ENCODE results near the gene PRPF40A. TPM values are rescaled to one million over a fixed set of nuclear protein-coding genes. Genes with fewer than 3 reads are reported as not detected.
"Not testable (repeated sequence)": the region's sequence is repeated elsewhere in the genome, so short reads cannot be mapped to it uniquely, and the experiment has no call there.

The PRPF40A gene
- 100 to 1,000 TPM; 128 to 162 (median 144) TPM for polyA plus RNA-seq (ENCODE audit: insufficient read length in 4 of 4)

DNA sequence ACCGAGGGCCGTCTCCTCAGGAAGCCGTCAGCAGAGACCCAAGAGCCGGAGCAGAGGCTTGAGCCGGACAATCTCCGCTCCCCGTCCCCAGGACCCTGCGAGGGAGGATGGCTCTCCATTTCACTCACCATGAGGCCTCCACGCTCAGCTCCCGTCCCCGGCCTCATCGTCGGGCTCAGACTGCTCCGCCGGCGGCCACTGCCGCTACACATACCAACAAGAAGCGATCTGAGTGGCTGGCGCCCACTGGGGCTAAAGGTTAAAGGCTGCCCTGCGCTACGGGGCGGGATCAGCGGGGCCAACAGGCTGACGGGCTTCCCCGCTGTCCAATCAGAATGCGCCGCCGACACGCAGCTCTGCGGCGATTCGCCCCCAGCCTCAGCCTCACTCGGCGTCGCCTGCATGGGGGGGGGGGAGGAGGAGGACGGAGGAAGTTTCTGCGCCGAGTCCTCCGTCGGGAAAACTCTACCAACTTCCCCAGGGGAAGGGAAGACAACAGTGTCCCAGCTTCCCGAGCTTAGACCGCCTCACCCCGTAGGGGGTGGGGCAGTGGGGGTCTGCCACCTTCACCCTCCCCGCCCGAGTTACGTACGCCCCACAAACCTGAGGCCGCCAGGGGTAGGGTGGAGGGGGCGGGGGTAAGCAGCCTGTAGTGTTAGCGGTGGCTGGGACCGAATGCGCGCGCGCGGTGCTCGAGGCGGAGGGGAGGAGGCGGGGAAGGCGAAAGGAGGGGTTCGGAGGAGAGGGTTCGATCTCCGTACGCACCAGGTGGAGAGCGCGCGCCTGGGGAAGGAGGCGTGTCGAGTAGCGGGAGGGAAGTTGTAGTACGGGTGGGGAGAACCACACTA is at the start of gene PRPF40A:
Gene PRPF40A, minus strand, starts transcription at position 234 of the 848 bp plus-strand sequence. Its CDS starts 22 bp downstream, at position 212.
- DNase-seq (ENCODE audit: low read depth in 4 of 4, low spot score in 2 of 4): peak; percentile 89 to 98 (median 94)

GRCh38 chr2:152766928-152767327 is 49.7 kb upstream of the PRPF40A start:
- DNase-seq (ENCODE audit: low read depth in 4 of 4, low spot score in 2 of 4): no peak

DNA sequence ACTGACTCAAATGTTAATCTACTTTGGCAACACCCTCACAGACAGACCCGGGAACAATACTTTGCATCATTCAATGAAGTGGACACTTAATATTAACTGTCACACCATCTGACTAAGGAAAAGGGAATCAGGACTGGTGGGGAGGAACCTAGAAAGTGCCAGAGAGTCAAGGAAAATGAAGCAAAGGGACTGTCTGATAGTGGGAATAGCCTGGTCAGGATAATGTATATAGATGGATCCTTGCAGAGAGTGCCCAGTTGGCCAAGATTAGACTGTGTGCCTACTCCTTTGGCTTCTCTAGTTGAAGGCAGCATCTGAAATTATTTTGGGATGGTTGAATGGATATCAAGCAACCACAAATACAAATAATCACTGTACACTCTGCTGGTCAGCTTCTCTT is 46.4 kb upstream of the PRPF40A start:
- no peak for DNase-seq (ENCODE audit: low read depth in 4 of 4, low spot score in 2 of 4)

- DNase-seq (ENCODE audit: low read depth in 4 of 4, low spot score in 2 of 4): not testable (repeated sequence)
Measured at GRCh38 chr2:152763208-152763607, 45.9 kb upstream of the PRPF40A start.

DNA sequence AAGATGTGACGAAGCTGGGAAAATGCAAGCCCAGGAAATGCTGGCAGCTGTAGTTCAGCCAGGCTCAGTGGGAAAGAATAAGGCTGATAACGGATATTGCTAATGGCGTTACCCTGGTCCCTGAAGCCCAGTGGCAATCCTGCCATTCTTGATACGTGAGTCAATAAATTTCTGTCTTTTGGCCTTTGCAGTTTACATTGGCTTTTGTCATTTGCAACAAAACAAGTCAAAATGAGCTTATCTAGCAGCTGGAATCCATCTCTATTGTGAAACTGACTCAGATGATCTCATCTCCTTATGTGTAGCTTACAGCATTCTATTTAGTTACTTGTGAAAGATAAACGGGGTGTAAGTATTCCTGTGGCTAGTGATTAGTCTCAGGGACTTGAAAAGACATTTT is 44.9 kb upstream of the PRPF40A start:
- DNase-seq (ENCODE audit: low read depth in 4 of 4, low spot score in 2 of 4): no peak

- no peak for DNase-seq (ENCODE audit: low read depth in 4 of 4, low spot score in 2 of 4)
Measured at GRCh38 chr2:152761214-152761613, 44.0 kb upstream of the PRPF40A start.

GRCh38 chr2:152759290-152760072 is 42.2 kb upstream of the PRPF40A start:
- no peak for DNase-seq (ENCODE audit: low read depth in 4 of 4, low spot score in 2 of 4)

DNA sequence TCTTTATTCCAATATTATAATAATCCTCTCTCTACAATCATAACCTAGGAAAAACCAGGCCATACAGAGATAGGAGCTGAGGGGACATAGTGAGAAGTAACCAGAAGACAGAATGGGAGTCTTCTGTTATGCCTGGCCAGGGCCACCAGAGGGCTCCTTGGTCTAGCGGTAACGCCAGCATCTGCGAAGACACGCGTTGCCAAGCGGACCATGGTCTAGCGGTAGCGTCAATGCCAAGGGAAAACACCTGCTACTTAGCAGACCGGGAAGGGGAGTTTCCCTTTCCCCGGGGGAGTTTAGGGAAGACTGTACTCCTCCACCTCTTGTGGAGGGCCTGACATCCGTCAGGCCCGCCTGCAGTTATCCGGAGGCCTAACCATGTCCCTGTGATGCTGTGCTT is 37.8 kb upstream of the PRPF40A start:
- no peak for DNase-seq (ENCODE audit: low read depth in 4 of 4, low spot score in 2 of 4)

DNA sequence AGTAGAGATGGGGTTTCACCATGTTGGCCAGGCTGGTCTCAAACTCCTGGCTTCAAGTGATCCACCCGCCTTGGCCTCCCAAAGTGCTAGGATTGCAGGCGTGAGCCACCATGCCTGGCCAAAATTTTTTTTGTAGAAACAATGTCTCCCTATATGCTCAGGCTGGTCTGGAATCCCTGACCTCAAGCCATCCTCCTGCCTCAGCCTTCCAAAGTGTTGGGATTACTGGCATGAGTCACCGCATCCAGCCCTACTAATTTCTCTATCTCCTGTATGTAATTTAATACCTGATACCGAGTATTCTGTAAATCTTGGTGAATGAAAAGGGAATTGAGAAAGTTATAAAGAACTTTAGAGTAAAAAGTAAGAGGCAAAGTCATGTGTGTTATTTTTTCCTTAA is 30.5 kb upstream of the PRPF40A start:
- DNase-seq (ENCODE audit: low read depth in 4 of 4, low spot score in 2 of 4): not testable (repeated sequence)

GRCh38 chr2:152743002-152743401 is 25.7 kb upstream of the PRPF40A start:
- no peak for DNase-seq (ENCODE audit: low read depth in 4 of 4, low spot score in 2 of 4)

DNA sequence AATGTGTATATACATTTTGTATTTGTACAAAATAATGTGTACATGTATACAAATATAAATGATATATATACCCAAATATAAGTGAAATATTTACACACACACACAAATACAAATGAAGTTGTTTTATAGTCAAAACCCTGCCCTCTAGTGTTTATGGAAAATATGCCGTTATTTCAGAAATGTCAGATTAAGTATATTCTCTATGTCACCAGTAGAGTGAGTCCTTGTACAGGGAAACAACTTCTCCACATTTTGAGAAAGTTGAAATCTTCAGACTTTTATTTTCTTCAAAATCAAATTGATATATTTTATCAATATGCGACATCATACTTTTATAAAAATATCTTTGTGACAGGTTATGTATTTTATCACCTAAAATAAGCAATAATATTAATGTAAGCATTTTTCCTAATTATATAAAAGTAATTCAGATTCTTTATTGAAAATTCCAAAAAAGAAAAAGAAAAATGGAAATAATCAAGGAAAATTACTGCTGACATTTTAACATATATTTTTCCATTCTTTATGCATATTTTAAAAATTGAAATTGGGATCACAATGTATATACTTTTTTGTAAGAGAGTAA is 23.6 kb upstream of the PRPF40A start:
- no peak for DNase-seq (ENCODE audit: low read depth in 4 of 4, low spot score in 2 of 4)

DNA sequence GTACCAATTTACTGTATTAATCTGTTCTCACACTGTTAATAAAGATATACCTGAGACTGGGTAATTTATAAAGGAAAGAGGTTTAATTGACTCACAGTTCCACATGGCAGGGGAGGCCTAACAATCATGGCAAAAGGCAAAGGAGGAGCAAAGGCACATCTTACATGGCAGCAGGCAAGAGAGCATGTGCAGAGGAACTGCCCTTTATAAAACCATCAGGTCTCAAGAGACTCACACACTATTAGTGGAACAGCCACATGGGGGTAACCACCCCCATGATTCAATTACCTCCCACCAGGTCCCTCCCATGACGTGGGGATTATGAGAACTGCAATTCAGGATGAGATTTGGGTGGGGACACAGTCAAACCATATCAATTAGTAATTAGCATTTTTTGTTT is 22.4 kb upstream of the PRPF40A start:
- DNase-seq (ENCODE audit: low read depth in 4 of 4, low spot score in 2 of 4): not testable (repeated sequence)

DNA sequence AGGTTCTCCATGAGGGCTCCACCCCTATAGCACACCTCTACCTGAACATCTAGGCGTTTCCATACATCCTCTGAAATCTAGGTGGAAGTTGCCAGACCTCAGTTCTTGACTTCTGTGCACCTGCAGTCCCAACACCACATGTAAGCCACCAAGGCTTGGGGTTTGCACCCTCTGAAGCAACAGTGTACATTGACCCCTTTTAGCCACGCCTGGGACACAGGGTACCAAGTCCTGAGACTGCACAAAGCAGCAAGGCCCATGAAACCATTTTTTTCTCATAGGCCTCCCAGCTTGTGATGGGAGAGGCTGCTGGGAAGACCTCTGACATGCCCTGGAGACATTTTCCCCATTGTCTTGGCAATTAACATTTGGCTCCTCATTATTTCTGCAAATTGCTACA is 21.2 kb upstream of the PRPF40A start:
- DNase-seq (ENCODE audit: low read depth in 4 of 4, low spot score in 2 of 4): no peak

- not testable (repeated sequence) for DNase-seq (ENCODE audit: low read depth in 4 of 4, low spot score in 2 of 4)
Measured at GRCh38 chr2:152737509-152737908, 20.2 kb upstream of the PRPF40A start.

- DNase-seq (ENCODE audit: low read depth in 4 of 4, low spot score in 2 of 4): no peak
Measured at GRCh38 chr2:152730591-152731333, 13.5 kb upstream of the PRPF40A start.

GRCh38 chr2:152729844-152730243 is 12.6 kb upstream of the PRPF40A start:
- no peak for DNase-seq (ENCODE audit: low read depth in 4 of 4, low spot score in 2 of 4)

GRCh38 chr2:152723918-152724317 is 6.7 kb upstream of the PRPF40A start:
- no peak for DNase-seq (ENCODE audit: low read depth in 4 of 4, low spot score in 2 of 4)

DNA sequence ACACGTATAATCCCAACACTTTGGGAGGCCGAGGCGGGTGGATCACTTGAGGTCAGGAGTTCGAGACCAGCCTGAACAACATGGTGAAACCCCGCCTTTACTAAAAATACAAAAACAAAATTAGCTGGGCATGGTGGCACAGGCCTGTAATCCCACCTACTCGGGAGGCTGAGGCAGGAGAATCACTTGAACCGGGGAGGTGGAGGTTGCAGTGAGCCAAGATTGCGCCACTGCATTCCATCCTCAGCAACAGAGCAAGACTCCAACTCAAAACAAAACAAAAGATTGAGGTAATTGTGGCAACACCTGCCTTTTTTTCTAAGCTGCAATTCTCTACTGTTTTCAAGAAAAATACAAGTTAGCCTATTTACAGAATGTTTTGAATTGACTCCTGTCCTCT is 5.4 kb upstream of the PRPF40A start:
- not testable (repeated sequence) for DNase-seq (ENCODE audit: low read depth in 4 of 4, low spot score in 2 of 4)

- no peak for DNase-seq (ENCODE audit: low read depth in 4 of 4, low spot score in 2 of 4)
Measured at GRCh38 chr2:152720794-152721193, 3.5 kb upstream of the PRPF40A start.

DNA sequence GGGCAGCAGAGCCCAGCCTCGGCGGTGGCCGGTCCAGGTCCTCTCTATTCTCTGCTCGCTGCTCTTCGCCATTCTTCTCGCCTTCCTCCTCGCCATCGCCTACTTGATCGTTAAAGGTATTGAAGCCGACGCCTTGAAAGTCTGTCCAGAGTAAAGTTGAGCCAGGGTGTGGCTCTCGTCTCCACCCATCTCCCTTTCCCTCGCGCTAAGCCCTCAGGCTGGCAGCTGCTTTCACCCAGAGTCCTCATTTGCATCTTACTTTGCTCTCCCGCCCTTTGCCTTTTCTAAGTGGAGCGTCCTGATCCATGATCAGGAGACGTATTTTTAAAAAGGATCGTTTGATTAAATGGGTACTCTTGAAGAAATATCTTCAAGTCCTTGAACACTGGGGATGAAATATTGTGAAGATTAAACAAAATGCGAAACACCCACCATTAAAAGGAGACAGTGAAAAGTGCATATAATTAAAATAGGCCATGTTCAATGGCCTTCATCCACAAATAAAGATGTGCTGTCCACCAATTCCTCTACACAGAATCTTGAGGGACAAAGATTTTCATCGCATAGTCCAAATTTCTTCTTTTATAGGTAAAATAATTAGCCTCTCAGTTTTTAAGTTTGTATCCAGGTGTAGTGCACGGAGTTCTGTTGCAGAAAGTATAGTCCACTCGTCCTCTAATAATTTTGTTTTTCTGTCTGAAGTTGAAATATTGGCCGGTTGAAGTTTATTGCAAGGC is 1.8 kb upstream of the PRPF40A start:
- DNase-seq (ENCODE audit: low read depth in 4 of 4, low spot score in 2 of 4): peak in 3 of 4 donors; percentile 25 to 53 (median 44)

All from left renal cortex interstitium (tissue), 4 donors.